GM21786 (cell line): ENCODE results near the gene SPACA4.

Experiments used
- ATAC-seq: cut with Tn5 transposase; IDR thresholded peaks from one replicate; pipeline ENCODE4 v1.9.1; 2021; ENCODE audit not compliant: unreplicated experiment

The SPACA4 gene

DNA sequence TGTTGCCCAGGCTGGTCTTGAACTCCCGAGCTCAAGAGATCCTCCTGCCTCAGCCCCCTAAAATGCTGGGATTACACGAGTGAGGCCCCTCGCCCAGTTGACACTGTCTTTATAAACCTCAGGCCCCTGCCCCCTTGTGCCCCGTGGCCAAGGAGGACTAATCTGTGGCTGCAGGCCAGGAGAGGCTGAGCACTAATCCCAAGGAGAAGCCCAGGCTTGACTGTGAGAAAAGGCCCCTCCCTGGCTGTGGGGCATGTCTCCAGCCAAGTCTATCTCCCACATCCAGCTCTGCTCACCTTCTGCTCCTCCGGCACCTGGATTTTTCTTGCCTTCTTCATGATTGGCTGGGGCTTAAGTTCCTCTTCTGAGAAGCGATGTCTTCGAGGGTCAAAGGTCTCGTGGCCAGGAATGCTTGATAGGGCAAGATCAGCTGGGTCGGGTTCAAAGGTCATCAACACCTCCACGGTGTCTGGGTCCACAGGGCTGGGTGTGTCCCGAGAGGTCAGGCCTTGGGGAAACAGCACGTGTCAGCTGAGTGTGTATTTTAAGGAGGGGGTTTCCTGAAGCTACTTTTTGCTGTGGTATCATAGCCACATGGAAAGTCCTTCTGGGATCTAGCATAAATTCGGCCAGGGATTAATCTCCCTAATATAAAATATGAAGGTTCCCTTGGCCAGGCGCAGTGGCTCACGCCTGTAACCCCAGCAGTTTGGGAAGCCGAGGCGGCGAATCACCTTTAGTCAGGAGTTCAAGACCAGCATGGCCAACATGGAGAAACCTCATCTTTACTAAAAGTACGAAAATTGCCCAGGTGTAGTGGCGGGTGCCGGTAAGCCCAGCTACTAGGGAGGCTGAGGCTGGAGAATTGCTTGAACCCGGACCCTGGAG is 26.9 kb downstream of the SPACA4 start:
- no peak for ATAC-seq

DNA sequence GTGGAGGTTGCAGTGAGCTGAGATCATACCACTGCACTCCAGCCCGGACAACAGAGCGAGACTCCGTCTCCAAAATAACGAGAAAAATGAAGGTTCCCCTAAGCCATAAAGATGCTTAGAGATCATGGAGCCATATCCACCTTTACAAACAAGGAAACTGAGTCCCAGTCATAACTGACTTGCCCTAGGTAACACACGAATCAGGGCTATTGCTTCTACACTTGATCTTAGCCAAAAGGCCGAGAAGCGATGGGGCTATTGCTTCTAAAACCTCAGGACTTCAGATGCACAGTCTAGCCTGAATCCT is 27.4 kb downstream of the SPACA4 start:
- no peak for ATAC-seq

DNA sequence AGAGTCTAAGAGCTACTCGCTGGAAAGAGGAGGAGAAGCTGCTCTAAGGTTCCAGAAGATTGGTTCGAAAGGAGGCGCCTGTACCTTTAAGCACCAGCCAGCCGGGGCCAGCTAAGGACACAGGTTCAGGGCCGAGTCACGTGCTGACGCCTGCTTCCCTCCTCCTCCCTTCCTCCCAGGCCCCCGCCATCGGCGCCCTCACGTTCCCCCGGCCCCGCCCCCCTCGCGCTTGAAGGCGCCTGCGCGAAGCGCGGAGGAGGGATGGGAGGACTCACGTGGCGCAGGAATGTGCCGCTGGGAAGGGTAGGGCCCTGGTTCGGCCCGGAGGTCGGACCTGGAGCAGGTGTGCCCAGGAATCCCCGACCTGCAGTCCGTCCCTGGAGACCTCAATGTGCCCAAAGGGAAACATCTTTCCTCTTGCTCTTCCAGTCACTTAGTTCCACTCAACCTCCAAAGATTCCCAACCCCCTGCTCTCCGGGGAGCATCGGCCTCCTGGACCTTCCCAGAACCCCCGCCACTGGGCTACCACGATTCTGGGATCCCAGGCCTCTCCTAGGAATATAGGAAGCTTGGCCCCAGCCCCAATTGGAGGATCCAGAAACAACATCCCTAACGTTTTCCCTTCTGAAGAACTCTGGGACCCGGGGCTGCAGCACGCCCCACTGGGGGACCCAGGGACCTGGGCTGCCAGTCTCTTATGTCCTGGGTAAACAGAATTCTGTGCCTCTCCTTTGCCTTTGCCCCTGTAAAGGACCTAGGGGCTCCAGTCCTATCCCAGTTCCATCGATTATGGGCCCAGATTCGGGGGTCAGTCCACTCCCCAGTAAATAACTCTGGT is 28.1 kb downstream of the SPACA4 start:
- ATAC-seq = no peak

DNA sequence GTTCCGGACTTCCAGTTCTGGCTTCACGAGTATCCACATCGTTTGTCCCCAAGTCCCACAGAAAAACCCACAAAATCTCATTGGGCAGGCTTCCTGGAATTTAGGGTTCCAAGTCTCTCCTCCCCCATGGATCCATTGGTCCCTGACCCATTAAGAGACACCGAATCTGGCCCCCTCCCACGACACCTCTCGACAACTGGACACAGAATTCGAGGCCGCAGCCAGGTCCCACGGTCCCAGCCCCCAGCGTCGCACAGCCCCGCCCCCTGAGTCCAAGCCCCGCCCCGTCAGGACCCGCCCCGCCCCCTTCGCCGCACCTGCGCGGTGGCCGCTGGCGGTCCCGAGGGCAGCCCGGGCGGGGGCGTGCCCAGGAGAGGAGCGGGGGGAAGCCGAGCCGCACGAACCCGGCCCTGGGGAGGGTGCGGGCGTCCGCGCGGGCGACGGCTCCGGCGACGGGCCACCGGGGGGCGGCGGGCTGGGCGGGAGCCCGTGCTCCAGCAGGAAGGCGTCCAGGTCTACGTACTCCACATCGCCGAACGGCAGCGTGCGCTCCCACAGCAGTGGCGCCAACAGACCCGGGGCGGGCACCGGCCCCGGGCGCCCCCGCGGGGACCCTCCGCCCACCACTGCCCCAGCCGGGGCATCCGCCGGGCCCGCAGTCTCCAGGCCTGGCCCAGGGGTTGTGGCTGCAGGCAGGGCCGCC is 28.9 kb downstream of the SPACA4 start:
- ATAC-seq = no peak

DNA sequence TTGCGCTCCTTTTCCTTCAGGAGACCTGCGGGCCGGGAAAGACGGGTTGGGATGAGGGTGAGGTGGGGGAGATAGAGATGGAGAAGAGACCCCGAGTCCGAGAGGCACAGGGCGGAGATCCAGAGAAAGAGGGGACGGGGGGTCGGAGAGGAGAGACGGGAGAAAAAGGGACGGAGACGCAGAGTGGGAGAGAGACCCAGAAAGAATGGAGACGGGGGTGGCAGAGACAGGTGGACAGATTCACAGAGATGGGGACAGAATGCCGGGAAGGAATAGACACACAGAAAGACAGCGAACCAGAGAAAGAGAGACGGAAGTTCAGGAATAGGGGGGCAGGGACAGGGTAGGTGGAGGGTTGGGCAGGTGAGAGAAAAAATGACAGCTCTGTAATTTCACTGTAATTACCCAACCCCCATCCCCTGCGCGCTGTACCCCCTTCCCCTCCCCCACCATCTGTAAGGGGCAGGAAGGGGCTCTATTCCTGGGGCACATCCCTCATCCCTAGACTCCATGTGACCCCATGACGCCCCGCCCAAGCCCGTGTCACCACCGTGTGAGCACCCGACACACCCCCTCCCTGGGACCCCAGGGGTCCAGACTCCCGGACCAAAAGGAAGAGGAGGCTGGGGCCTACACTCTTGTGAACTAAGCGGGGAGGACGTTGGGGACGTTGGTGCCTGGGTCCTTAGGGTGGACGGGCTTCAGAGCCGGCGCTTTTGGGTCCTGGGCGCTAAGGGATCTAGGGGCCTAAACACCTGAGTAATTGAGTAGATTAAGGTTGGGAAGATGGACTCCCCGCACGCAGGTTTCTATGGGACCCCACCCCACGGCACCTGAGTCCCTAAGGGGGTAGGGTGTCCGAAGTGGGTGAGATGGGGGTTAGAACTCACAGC is 29.7 kb downstream of the SPACA4 start:
- no peak for ATAC-seq

DNA sequence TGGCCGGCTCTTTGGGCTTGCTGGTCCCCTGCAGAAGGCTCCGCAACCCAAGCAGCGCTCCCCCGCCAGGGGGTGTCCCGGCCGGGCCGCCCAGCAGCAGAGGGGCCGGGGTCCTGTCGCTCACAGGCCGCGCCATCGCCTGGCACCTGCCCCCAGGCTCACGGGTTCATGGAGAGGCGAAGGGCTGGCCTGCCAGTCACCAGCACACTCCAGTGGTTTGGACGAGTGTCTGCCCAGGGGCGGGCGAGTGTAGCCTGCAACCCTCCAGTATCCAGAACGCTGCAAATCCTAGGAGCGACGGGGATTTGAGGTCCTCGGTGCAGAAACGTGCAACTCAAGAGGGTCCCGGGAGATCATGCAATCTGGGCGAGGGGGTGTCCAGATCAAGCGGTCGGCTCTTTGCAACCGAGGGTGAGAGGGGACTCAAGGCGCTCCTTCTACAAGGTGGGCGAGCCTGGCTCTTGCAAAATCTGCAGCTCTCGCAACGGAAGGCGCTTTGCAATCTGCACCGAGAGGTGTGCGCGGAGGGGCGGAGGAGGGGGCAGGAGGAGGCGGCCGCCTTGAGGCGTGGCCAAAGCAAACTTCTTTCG is 30.4 kb downstream of the SPACA4 start, which contains the start of gene DBP:
Gene DBP (minus strand): TSS at position 521 of the 590 bp plus-strand sequence. CDS start 385 bp downstream, at position 136.
- ATAC-seq = no peak

DNA sequence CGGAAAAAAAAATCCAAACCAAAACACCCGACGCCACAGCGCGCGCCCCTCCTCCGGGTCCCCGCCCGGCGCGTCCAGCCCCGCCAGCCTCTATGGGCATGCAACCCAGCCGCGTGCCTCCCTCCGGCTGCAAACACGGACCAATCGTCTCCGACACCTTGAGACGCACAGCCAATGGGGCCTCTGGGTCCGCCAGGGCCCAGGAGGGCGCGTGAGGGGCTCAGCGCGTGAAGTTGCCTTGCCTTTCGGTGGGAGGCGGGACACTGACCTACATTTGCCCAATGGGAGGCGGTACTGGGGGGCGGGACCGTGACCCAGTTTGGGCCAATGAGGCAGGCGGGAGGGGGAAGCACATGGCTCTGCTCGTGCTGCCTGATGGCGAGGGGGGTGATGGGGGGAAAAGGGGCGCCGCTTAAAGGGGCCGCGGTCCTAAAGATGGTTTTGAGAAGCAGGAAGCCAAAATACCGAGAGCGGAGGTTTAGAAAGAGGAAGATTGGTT is 31.0 kb downstream of the SPACA4 start:
- ATAC-seq = peak; percentile 62

DNA sequence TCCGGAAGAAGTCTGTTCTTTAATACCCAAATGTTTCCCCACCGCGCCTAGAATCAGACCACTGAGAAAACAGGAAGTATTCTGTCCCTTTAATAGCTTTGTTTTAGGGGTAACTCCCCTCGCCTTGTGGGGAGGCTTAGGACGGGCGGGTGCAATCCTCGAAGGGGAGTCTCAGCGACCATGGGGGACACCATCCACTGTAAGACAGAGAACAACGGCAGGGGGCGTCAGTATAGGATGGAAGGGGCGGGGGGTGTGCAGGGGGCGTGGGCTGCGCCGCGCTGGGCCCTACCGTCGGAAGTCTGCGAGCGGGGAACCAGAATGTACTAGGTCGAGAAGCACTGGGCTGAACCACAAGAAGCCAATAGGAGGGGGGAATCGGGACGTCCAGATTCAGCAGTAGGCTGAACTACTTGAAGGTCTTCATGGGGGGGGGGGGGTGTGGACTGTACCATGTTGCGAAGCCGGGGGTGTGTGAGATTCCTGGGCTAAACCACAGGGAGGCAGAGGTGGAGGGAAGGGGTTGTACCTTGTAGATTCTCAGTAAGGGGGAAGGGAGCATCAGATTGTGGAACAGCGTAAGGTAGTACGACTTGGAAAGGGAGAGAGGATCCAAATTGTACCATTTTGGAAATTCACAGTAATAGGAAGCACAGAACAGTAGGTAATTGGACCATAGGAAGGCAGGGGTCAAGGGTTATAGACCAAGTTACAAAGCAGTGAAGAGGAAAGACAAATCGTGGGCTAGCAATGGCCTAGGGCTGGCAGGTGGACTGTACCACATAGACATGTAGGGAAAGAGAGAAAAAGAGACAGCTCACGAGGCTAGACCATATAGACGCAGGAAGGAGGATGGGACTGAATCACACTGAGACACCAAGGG is 31.6 kb downstream of the SPACA4 start:
- ATAC-seq = peak; percentile 8

DNA sequence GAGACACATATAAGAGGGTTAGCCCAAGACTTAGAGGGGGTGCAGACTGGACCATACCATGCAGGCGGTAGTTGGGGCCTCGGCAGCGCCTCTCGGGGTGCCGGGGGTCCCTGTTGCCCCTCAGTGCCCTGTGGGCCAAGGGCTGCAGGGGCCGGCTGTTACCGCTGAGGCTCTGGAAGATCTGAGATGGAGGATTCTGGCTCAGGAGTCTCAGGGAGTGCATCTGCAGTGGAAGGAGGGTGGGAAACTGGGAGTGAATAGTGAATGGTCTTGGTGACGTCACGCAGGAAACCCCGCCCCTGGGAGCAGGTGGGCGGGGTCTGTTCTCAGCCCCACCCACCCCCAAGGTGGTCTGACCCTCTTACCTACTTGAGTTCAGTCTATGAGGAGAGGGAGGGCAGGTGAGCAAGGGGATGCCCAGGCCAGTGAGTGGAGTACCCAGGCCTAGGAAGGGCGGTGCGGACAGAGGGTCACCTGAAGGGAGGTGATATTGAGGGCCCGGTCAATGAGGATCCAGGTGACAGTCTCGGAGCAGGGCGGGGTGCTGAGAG is 32.4 kb downstream of the SPACA4 start:
- no peak for ATAC-seq

DNA sequence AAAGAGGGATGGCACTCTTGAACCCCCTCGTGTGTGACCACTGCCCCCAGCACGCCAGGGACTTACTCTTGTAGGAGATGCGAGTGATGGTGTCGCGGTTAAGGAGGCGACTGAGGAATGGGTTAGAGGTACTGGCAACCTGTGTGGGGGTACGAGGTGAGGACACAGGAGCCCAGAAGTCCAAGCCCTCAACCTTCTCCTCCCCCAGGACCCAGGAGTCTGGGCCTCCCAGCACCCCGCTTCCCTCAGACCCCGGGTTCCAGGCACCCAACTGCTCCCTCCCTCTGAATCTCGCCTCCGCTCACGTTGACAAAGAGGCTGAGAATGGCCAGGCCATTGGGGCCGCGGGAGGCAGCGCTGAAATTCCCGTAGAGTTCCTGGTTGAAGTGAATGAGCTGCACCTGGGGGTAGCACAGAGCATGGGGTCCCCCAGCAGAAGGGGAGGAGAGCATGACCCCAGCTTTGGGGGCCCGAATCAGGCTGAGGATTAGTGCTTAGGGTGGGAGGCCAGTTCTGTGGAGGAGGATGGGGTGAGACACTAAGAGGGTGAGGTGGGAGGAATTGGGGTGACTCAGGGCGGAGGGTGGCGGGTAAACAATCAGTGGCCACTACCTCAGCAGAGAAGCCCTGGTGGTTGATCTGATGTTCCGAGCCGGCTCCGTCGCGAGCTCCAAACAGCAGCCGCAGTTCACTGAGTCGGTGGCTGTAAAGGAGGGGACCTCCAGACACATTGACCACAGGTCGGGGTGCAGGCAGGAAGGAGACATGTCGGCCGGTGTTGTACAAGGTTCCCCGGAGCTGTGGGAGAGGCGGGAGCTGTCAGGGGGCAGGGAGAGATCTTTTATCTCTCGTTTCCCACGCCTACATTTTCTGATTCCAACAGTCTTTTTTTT is 33.2 kb downstream of the SPACA4 start:
- ATAC-seq = no peak

DNA sequence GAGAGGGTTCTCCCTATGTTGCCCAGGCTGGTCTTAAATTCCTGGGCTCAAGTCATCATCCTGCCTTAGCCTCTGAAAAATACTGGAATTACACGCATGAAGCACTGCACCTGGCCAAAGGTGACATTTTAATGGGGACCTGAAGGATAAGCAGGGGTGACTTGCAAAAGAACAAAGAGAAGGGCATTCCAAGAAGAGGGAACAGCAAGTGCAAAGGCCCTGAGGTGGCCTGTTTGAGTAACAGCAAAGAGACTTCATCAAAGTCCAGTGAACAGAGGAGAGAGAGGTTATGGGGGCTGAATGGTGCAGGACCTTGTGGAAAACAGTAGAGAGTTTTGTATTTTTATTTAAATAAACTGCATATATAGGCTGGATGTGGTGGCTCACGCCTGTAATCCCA is 35.3 kb downstream of the SPACA4 start:
- ATAC-seq = no peak

DNA sequence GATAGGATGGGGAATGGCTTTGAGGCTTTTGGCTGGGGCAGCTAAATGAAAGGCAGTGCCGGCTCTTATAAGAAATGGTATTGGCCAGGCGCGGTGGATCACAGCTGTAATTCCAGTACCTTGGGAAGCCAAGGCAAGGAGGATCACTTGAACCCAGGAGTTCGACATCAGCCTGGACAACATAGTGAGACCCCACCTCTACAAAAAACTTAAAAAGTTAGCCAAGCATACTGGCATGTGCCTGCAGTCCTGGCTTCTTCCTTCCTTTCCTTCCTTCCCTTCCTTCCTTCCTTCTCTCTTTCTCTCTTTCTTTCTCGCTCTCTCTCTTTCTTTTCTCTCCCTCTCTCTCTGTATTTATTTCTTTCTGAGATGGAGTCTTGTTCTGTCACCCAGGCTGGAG is 36.3 kb downstream of the SPACA4 start:
- ATAC-seq = no peak

DNA sequence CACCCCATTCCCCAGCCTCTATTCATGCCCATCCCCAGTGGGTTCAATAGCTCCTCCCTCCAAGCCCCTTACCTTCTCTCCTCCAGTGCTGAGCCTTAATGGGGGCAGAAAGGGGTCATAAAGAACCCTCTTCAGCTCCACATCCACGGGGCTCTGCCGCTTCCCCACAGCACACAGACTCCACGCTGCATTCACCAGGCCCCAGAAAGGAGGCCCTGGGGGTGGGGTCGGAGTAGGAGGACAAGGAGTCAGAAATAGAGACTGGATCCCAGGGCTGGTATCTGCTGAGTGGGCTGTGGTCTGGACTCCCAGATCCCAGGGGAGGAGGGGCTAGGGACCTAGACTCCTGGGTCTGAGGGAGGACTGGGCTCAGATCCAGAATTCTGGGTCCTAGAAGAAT is 37.8 kb downstream of the SPACA4 start:
- ATAC-seq = no peak

DNA sequence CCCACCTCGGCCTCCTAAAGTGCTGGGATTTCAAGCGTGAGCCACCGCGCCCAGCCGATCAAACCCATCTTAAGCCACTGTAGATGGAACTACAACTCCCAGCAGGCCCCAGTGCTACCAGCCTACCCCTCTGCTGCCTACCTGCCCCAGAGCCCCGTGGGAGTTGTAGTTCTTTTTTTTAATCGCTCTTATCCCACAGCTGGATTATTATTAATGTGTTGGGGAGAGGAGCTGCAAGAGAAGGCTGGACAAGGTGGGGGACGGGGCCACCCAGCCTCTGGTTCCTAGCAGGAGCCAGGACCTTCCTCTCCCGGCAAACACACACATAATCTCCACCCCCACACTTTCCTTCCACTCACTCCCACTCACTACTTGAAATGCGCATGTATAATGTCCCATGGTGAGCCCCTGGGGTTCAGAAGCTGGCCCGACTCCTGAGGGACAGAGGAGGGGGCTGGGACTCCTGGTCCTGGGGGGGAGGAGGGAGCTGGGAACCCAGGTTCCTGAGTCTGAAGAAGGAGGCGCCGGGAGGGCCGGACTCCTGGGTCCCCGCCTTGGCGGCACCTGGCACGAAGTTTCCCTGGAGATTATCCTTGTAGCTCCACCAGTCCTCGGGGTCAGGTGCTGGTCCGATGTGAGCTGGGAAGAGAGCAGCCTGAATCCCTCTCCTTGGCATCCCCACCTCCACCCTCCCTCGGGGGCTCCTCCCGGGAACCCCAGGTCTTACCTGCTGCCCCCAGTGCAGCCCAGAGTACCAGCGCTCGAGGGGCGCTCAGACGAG is 38.5 kb downstream of the SPACA4 start:
- no peak for ATAC-seq

DNA sequence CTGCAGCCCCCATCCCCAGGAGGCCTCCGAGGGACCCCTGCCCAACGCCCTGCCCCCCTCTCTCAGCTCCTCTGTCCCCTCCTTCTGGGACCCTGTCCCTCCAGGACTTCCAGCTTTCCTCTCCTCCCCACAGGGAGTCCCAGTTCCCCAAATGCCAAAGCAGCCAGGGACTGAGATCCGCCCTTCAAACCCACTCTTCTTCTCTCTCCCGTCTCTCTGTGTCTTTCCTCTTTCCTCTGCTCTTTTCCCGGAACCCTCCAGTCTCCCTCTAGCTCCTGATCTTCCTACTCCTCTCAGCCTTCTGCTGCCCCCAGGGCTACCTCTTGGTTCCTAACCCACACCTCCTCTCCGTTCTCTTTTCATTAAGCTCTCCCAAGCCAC is 39.1 kb downstream of the SPACA4 start:
- no peak for ATAC-seq

DNA sequence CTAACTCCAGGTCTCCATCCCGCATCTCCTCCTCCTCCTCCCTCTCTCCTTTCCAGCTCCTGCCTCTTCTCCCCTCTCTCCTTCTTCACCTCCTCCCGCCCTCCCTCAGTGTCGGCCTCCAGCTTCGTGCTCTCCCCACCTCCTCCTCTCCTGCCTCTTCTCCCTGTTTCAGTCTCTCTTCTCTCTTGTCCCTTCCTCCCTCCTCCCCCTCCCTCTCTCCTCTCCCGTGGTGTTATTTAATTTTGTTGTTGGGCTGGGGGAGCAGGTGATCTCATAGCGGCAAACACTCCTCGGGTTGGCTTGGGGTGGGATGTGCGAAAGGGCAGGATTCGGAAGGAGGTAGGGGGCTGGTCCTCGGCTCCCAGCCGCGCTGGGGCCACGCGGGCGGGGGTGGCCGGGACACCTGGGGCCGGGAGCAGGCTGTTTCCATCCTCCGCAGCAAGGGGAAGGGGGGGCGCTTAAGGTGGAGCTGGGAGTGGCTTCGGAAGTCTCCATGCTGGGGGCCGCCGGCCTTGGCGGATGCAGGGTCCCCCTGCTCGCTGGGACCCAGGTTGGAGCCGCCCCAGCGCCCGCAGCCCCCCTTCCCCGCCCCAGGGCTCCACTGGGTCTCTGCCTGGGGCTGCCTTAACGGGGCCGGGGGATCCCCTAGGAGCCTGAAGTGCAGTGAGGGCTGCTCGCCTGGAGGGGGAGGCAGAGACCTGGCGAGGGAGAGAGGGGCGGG is 39.6 kb downstream of the SPACA4 start, which contains the start of gene CA11:
Gene CA11 (minus strand): TSS at position 187 of the 721 bp plus-strand sequence. CDS start 555 bp downstream, outside the sequence.
- peak; percentile 69 for ATAC-seq
